ENCODE results near the gene ELP4.

The ELP4 gene

DNA sequence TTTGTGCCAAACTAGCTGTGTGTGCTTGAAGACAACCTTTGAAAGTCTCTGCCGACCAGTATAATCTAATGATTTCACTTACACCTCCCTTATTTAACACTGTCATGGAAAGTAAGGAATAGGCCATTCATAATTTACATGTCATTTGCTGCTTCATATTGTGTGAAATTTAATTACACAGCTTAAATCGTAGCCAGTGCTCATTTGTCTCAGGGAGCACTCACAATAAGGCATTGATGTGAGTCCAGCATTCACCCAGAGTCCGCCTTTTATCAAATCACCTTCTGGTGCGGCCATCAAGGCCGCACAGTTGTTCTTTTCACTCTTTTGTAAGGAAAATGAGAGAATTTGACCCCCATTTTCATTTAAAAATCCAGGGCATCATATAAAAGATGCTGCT, 254.7 kb downstream of the ELP4 start:
- no peak overlapping the region for H3K27ac ChIP-seq
- no peak for DNase-seq (ENCODE audit: low read depth, low spot score)

DNA sequence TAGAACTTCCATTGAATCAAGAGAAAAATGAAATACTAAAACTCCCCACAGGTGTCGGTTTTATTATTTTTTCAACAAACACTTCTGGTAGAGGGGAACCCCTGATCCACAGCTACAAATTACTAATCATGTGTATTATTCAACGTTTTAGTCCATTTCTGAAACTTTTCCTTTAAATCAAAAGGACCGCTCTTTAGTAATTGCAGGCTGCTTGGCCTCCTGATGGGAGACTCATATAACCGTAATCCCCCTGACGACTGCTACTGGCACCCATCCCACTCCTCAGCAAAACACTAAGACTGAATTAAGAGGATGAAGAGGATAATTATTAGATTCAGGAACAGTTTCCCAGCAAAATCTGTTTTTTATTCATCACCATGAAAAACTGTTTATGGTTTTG, 255.2 kb downstream of the ELP4 start:
- DNase-seq (ENCODE audit: low read depth, low spot score): no peak
- H3K27ac ChIP-seq: no peak overlapping the region

- H3K27ac ChIP-seq: no peak overlapping the region
- DNase-seq (ENCODE audit: low read depth, low spot score): no peak
These were observed 257.5 kb downstream of the ELP4 start for GRCh38 chr11:31767066-31767465.

DNA sequence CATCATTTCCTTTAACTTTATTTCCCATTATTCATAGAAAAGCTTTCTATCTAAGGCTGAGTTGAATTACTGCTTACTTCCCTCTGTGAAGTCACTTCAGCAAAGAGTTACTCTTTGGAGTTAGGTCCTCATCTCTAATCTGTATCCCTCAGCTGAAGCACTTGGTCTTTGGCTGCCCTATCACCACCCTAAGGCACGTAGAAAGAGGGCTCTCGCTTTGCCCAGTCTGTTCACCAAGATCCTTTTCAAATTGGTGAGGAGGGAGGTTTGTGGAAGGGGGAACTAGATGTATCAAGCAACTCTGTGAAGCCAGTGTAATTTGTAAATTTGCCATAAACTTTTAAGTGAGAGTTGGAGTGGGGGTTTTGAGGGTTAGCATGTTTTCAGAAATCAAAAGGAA, 258.1 kb downstream of the ELP4 start:
- H3K27ac ChIP-seq: no peak overlapping the region

DNA sequence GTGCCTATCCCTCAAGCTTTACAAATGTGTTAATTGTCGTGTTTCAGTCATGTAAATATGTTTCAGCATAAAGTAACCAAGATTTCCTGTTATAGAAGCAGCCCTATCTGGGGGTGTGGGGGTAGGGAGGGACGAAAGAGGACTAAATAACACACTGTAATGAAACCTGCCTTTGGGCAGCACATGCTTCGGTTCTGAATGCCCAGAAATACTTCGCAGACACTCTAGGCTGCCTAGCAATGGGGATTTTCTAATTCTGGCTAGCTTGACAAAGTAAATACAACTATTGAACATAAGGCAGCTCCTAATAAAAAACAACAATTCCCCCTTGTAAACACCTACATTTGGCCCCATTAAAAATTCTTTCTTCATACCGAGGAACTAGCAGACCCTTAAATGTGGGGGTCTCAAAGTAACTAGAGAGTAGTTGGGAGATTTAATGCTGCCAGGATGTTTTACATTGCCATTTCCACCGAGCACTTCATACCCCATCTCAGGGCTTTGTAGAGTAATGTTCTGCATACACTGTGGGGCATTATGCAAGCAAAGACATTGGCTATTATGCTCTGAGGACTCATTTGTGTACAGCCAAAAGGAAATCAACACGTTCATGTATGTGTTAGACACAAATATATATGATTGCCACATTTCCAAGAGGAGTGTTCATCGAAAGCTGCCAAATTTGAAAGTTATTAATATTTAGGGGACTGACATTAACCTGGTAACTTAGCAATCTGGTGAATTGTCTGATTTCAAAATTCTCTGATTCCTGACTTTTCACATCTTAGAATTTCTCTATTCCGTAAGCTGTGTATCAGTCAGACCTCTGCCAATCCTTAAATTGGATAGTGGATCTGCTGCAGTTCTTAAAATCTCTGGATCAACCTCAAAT, 259.4 kb downstream of the ELP4 start:
- no peak overlapping the region for H3K27ac ChIP-seq
- DNase-seq (ENCODE audit: low read depth, low spot score): no peak

More for the DNA sequence above, 258.1 kb downstream of the ELP4 start:
- DNase-seq (ENCODE audit: low read depth, low spot score): no peak

- no peak overlapping the region for H3K27ac ChIP-seq
- no peak for DNase-seq (ENCODE audit: low read depth, low spot score)
These were observed 260.6 kb downstream of the ELP4 start for GRCh38 chr11:31770011-31770700.

GRCh38 chr11:31772412-31772811, 262.8 kb downstream of the ELP4 start:
- H3K27ac ChIP-seq: no peak overlapping the region
- DNase-seq (ENCODE audit: low read depth, low spot score): no peak

- DNase-seq (ENCODE audit: low read depth, low spot score): no peak
- no peak overlapping the region for H3K27ac ChIP-seq
These were observed 269.8 kb downstream of the ELP4 start for GRCh38 chr11:31779374-31779791.

- no peak overlapping the region for H3K27ac ChIP-seq
- DNase-seq (ENCODE audit: low read depth, low spot score): no peak
These were observed 270.5 kb downstream of the ELP4 start for GRCh38 chr11:31780078-31780477.

GRCh38 chr11:31780480-31780971, 271.0 kb downstream of the ELP4 start:
- no peak for DNase-seq (ENCODE audit: low read depth, low spot score)
- H3K27ac ChIP-seq: no peak overlapping the region

DNA sequence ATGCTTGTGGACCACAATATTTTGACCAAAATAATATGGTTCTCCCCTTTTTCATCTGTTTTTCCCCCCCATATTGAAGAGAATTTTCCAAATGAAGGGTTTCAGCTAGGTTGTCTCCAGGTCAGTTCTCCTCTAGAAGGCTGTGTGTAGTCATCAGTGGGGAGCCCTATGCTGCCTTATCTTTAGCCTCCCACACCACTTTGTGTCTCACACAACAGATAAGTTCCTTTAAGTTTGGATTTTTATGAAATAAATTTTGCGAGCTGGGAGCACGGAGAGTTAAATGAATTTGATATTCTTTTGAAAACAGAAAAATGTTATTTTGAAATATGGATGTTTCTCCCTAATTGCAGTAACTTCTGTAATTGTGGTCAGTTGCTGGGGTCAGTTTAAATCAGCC, 272.7 kb downstream of the ELP4 start:
- H3K27ac ChIP-seq: no peak overlapping the region

GRCh38 chr11:31783252-31783651, 273.7 kb downstream of the ELP4 start:
- DNase-seq (ENCODE audit: low read depth, low spot score): no peak
- no peak overlapping the region for H3K27ac ChIP-seq

More for the DNA sequence above, 272.7 kb downstream of the ELP4 start:
- DNase-seq (ENCODE audit: low read depth, low spot score): no peak

DNA sequence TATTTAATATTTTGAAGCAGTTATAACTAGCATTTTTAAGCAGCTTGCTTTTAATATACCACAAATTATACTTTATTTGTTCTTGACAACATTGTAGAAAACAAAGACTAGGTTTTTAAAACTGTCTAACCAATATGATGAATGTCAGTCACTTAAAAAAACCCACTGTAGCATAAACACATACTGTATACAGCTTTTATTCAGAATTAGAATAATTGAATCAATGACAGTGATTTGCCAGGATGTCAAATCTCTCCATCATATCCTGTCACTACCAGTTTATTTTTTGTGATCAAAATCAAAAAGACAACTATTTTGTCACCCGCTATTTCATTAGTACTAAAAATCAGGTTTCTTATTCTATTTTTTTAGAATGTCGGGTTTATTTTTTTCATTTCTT, 275.0 kb downstream of the ELP4 start:
- DNase-seq (ENCODE audit: low read depth, low spot score): no peak
- H3K27ac ChIP-seq: no peak overlapping the region

DNA sequence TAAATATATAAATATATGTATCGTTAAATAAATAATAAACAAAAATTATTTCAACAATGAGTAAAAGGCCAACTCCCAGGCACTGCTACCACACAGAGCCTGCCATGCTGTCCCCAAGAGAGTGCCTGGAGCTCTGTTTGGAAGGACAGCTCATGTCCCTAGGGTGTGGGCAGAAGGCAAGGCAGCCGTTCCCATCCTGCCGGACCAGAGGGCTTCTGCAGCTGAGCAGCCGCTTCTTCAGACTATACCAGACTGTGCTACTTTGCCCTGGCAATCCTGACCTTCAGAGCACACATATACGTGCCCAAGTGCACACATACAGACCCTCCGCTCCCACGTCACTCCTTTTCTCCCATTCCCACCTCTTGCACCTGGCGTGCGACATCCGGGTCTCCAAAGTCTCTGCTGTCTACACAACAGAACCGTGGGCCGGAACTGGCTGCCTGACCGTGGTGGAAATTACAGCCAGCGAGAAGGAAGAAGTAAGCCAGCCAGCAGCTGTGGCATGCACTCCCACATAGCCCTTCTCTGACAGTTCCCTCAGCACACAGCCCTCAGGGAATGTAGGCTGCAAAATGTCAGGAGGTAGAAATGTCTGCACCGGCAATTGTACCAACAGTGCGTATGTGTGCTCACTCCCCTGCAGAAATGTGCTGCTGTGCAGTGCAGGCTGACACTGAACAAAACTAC, 277.6 kb downstream of the ELP4 start:
- no peak overlapping the region for H3K27ac ChIP-seq
- no peak for DNase-seq (ENCODE audit: low read depth, low spot score)

GRCh38 chr11:31788085-31788484, 278.5 kb downstream of the ELP4 start:
- H3K27ac ChIP-seq: no peak overlapping the region
- no peak for DNase-seq (ENCODE audit: low read depth, low spot score)

DNA sequence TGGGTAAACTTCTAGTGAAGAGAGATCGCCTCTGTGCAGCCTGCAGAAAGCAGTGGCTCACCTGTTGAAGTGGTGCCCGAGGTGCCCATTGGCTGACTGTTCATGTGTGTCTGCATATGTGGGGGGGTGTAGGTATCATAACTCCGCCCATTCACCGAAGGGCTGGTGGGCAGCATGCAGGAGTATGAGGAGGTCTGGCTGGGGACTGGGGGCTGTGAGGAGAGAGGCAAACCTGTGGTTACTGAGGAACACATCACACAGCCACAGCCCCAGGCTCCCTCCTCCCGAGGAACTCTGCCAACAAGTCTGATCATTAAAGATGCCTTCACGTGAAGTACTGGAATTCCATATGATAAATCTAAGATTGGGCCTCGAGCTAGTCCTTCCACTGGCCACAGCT, 281.1 kb downstream of the ELP4 start:
- no peak overlapping the region for H3K27ac ChIP-seq
- DNase-seq (ENCODE audit: low read depth, low spot score): no peak

DNA sequence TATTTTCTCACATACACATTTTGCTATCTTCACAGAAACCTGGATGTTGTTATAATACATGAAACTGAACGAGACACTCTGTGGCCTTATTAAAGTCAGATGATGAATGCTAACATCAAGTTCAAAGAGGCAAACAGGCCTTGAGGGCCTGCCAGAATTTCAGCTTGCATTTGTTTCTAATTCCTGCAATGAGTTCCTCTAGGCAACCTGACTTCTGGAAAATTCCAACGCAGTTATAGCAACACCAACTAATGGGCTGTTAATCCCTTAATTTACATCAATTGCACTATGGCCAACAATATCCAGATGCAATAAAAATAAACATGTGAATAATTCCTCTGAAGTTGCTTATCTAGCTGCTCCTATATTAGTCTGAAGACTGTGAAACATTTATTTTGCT, 282.5 kb downstream of the ELP4 start:
- H3K27ac ChIP-seq: no peak overlapping the region
- DNase-seq (ENCODE audit: low read depth, low spot score): no peak

GRCh38 chr11:31792456-31792855, 282.9 kb downstream of the ELP4 start:
- DNase-seq (ENCODE audit: low read depth, low spot score): no peak
- H3K27ac ChIP-seq: no peak overlapping the region

DNA sequence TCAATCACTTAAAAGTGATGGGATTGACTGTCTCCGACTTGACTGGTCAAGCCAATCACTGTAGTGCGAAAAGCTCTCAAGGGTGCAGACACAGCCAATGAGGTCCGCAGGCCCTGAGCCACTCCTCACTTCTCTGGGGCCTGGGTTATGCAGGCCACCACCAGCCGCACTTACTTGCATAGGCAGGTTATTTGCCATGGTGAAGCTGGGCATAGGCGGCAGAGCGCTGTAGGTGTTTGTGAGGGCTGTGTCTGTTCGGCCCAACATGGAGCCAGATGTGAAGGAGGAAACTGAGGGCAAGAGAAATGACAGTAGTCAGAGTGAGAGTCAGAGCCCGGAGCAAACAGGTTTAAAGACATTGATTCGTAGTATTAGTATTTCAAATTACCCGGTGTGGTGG, 283.7 kb downstream of the ELP4 start:
- no peak overlapping the region for H3K27ac ChIP-seq
- DNase-seq (ENCODE audit: low read depth, low spot score): no peak

DNA sequence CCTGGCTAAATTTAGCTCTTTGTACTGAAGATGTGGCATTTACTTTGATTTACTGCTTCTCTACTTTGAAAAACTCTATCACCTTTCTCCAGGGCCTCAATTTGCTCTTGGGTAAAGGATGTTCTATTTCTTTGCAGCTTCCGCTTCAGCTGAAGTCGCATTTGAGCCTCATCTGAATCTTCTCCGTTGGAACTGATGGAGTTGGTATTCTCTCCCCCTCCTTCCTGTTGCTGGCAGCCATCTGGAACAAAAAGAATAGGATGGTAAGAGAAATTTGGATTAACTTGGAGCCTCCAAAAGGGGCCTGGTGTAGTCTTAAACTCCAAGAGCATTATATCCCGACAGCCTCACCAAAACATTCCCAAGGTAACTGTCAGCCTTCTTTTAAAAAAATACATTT, 285.0 kb downstream of the ELP4 start:
- H3K27ac ChIP-seq: no peak overlapping the region
- DNase-seq (ENCODE audit: low read depth, low spot score): no peak

All from epithelial cell of prostate (primary cell).